CD4-positive, alpha-beta T cell (primary cell): ENCODE measurements around the gene PCP4. TPM values are rescaled to one million over a fixed set of nuclear protein-coding genes. Genes with fewer than 3 reads are reported as not detected.

Experiments used
- ATAC-seq: fragments of 200-7000 bp; cut with Tn5 transposase; one replicate; pipeline ENCODE4 v1.10.0; 2022; ENCODE audit warnings: mild to moderate bottlenecking; ENCODE audit not compliant: poor library complexity
- CTCF ChIA-PET: fragments of 350-600 bp; sonication (Branson Sonifier 250); formaldehyde crosslinking; loops from one replicate; lab custom pipeline; 2021; ENCODE audit warnings: antibody characterized with exemption, inconsistent platforms; lab: Charles Lee
- POLR2A ChIA-PET: fragments of 350-600 bp; sonication (Branson Sonifier 250); formaldehyde crosslinking; loops from one replicate; lab custom pipeline; 2021; ENCODE audit warnings: antibody characterized with exemption, inconsistent platforms; lab: Charles Lee
- DNase-seq, 14 experiments: peaks; one replicate each; pipeline ENCODE4 v3.0.0-alpha.2; 2013 to 2020; ENCODE audit warnings: mixed read lengths in 2 of 14
- H3K27ac ChIP-seq, 2 donors: one replicate each; pipeline versions ENCODE4 v1.5.1 to v1.7.0; 2013; ENCODE audit warnings: low read length in 2 of 2, low read depth in 1 of 2, mild to moderate bottlenecking in 1 of 2
- H3K27me3 ChIP-seq, 2 experiments: 1 replicate in 1 of 2; 2 replicates in 1 of 2; pipeline versions ENCODE4 v1.6.1 to v1.7.0; 2013; ENCODE audit warnings: low read length in 2 of 2, control low read depth in 1 of 2, mild to moderate bottlenecking in 1 of 2, moderate library complexity in 1 of 2; ENCODE audit not compliant: insufficient read depth in 2 of 2, control insufficient read depth in 1 of 2
- H3K36me3 ChIP-seq: one replicate; pipeline ENCODE4 v1.6.1; 2013; ENCODE audit warnings: low read length, control low read depth; ENCODE audit not compliant: insufficient read depth
- H3K4me1 ChIP-seq: one replicate; pipeline ENCODE4 v1.6.1; 2013; ENCODE audit warnings: low read length, control low read depth; ENCODE audit not compliant: insufficient read depth
- H3K4me3 ChIP-seq: one replicate; pipeline ENCODE4 v1.5.1; 2013; ENCODE audit warnings: mild to moderate bottlenecking, low read length, moderate library complexity
- H3K9me3 ChIP-seq, 2 experiments: 1 replicate in 1 of 2; 2 replicates in 1 of 2; pipeline versions ENCODE4 v1.6.1 to v1.7.0; 2013; ENCODE audit warnings: low read length in 2 of 2, mild to moderate bottlenecking in 2 of 2, control low read depth in 1 of 2, moderate library complexity in 1 of 2; ENCODE audit not compliant: control insufficient read depth in 1 of 2, insufficient read depth in 1 of 2
- H3K27ac Mint-ChIP-seq: one replicate; pipeline ENCODE4 v1.8.0; 2020; ENCODE audit warnings: mixed read lengths
- H3K27me3 Mint-ChIP-seq: one replicate; pipeline ENCODE4 v1.8.0; 2021; ENCODE audit warnings: mixed read lengths
- H3K36me3 Mint-ChIP-seq: one replicate; pipeline ENCODE4 v1.8.0; 2021; ENCODE audit warnings: low read depth, mixed read lengths
- H3K4me1 Mint-ChIP-seq: one replicate; pipeline ENCODE4 v1.8.0; 2021; ENCODE audit warnings: low read depth, mixed read lengths
- H3K4me3 Mint-ChIP-seq: one replicate; pipeline ENCODE4 v1.8.0; 2020; ENCODE audit warnings: mild to moderate bottlenecking, mixed read lengths
- H3K9me3 Mint-ChIP-seq: one replicate; pipeline ENCODE4 v1.8.0; 2020; ENCODE audit warnings: mixed read lengths
- CTCF ChIP-seq: fragments of 200-600 bp; IDR thresholded peaks from one replicate; pipeline ENCODE4 v1.8.0; 2022; ENCODE audit warnings: antibody characterized with exemption, mild to moderate bottlenecking
- intact Hi-C, 2 experiments: fragments of 100-400 bp; cut with DNase I in 1 of 2; cut with micrococcal nuclease in 1 of 2; formaldehyde crosslinking; loops; one replicate each; pipeline versions ENCODE4 v1.15.1 to v1.9.0; 2023 to 2025; cut with DNase I, micrococcal nuclease
- total RNA-seq, 174 experiments: library from RNA in 2 of 174; stranded (reverse) in 2 of 174; gene quantifications; one replicate each; pipeline ENCODE4 v1.2.3 and lab custom pipeline; 2021 to 2026

PCP4 gene
- total RNA-seq, 2 experiments from 2014 or later, result not detected

- Histone ChIP-seq H3K4me3 (no peak overlapping the region), H3K27ac (no peak overlapping the region), H3K36me3 (no peaks in the 10 kb centered on the region), H3K27me3 (no peaks in the 10 kb centered on the region), H3K9me3 (peaks cover 0 to 9% of the 10 kb centered on the region in 2 experiments), H3K4me1 (no peaks in the 10 kb centered on the region)
- H3K9me3 Mint-ChIP-seq, result no peaks in the 10 kb centered on the region
- ChIA-PET POLR2A (no interaction called here), CTCF (no interaction called here)
- intact Hi-C loops, result no loop called here
- H3K36me3 Mint-ChIP-seq, result no peaks in the 10 kb centered on the region
- TF ChIP-seq CTCF, result no peak
- no peaks in the 10 kb centered on the region for H3K4me1 Mint-ChIP-seq
- no peak overlapping the region for H3K27ac Mint-ChIP-seq
- DNase-seq (no peak), ATAC-seq (no peak)
- no peaks in the 10 kb centered on the region for H3K27me3 Mint-ChIP-seq
- H3K4me3 Mint-ChIP-seq, result no peak overlapping the region
These were observed 23.3 kb upstream of the PCP4 start for GRCh38 chr21:39843916-39844315.

DNA sequence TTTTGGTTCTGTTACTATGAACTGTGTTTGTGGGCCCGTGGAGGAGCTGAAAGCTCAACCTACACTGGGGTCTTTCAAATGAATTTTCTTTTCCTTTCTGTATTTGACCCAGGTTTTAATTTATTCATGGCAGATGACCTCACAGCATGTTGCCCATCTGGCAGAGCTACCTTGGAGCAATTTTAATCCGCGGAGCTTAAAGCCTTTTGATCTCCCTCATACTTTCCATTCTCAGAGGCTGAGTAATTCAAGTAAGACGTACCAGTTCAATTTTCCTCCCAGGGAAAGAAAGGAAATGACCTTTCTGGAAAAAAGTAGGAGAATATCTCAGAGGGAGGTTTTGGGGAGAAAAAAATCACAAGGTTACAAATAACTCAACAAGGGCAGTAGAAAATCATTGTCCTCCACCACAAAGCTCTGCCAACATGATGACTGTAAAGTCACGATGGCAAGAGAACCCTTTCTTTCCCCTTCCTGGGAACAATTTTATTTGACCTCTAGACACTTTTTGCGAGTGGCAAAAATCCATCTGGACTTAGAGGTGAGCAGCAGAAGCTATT is 21.6 kb upstream of the PCP4 start:
- POLR2A ChIA-PET, result no interaction called here
- H3K4me3 ChIP-seq, result no peak overlapping the region
- H3K4me1 ChIP-seq, result no peaks in the 10 kb centered on the region
- Mint-ChIP-seq H3K4me1 (no peaks in the 10 kb centered on the region), H3K27ac (no peak overlapping the region), H3K27me3 (no peaks in the 10 kb centered on the region), H3K9me3 (no peaks in the 10 kb centered on the region), H3K4me3 (no peak overlapping the region), H3K36me3 (no peaks in the 10 kb centered on the region)
- no peaks in the 10 kb centered on the region for H3K36me3 ChIP-seq
- ATAC-seq (no peak), DNase-seq (no peak)
- no peak for TF ChIP-seq CTCF
- H3K9me3 ChIP-seq, result peaks cover 0 to 13% of the 10 kb centered on the region in 2 experiments
- no peaks in the 10 kb centered on the region for H3K27me3 ChIP-seq
- H3K27ac ChIP-seq, result no peak overlapping the region
- CTCF ChIA-PET, result no interaction called here
- intact Hi-C loops, result no loop called here

DNA sequence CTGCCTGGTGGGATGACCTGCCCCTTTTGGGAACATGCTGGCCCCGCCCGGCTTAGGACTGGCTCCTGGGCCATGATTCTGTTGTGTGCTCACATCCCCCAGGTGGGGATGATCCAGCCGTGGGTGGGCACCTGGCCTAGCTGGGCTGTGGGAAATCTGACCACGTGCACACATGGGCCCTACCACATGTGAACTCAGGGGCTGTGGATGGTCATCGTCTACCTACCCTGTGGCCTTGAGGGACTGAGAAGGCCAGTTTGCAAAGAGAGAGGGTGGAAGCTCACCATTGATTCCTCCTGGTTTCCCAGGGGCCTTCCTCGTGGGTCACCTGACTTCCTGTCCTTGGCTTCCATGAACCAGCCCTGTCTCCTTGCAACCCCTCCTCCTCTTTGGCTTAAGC is 19.4 kb upstream of the PCP4 start:
- Histone ChIP-seq H3K36me3 (no peaks in the 10 kb centered on the region), H3K27me3 (no peaks in the 10 kb centered on the region), H3K4me1 (no peaks in the 10 kb centered on the region), H3K9me3 (peaks cover 0 to 17% of the 10 kb centered on the region in 2 experiments), H3K27ac (no peak overlapping the region), H3K4me3 (no peak overlapping the region)
- DNase-seq (no peak), ATAC-seq (no peak)
- ChIA-PET POLR2A (no interaction called here), CTCF (no interaction called here)
- H3K36me3 Mint-ChIP-seq, result no peaks in the 10 kb centered on the region
- no peak for TF ChIP-seq CTCF
- no peaks in the 10 kb centered on the region for H3K27me3 Mint-ChIP-seq
- no peak overlapping the region for H3K27ac Mint-ChIP-seq
- no peaks in the 10 kb centered on the region for H3K4me1 Mint-ChIP-seq
- H3K9me3 Mint-ChIP-seq, result no peaks in the 10 kb centered on the region
- intact Hi-C loops, result no loop called here
- H3K4me3 Mint-ChIP-seq, result no peak overlapping the region
